Activated CD4-positive, alpha-beta memory T cell treated with anti-CD3 and anti-CD28 coated beads for 36 hours (primary cell): Measurements from ENCODE around the gene NGDN. TPM values are rescaled to one million over a fixed set of nuclear protein-coding genes. Genes with fewer than 3 reads are reported as not detected.
"Not testable (repeated sequence)": the region's sequence is repeated elsewhere in the genome, so short reads cannot be mapped to it uniquely, and the experiment has no call there.

Experiments used
- CTCF ChIA-PET: fragments of 350-600 bp; sonication (Branson Sonifier 250); formaldehyde crosslinking; loops from one replicate; lab custom pipeline; 2021; ENCODE audit warnings: antibody characterized with exemption, inconsistent platforms; lab: Charles Lee
- POLR2A ChIA-PET: fragments of 350-600 bp; sonication (Branson Sonifier 250); formaldehyde crosslinking; loops from one replicate; lab custom pipeline; 2021; ENCODE audit warnings: antibody characterized with exemption; lab: Charles Lee
- DNase-seq: peaks from one replicate; pipeline ENCODE4 v3.0.0-alpha.2; 2020
- H3K27ac Mint-ChIP-seq: one replicate; pipeline ENCODE4 v1.8.0; 2021; ENCODE audit warnings: mixed read lengths
- H3K27me3 Mint-ChIP-seq: one replicate; pipeline ENCODE4 v1.8.0; 2021; ENCODE audit warnings: mixed read lengths
- H3K36me3 Mint-ChIP-seq: one replicate; pipeline ENCODE4 v1.8.0; 2021; ENCODE audit warnings: mixed read lengths
- H3K4me1 Mint-ChIP-seq: one replicate; pipeline ENCODE4 v1.8.0; 2021; ENCODE audit warnings: low read depth, mixed read lengths
- H3K4me3 Mint-ChIP-seq: one replicate; pipeline ENCODE4 v1.8.0; 2021; ENCODE audit warnings: mild to moderate bottlenecking, mixed read lengths
- H3K9me3 Mint-ChIP-seq: one replicate; pipeline ENCODE4 v1.8.0; 2021; ENCODE audit warnings: mixed read lengths
- intact Hi-C: fragments of 100-400 bp; cut with micrococcal nuclease; formaldehyde crosslinking; loops from one replicate; pipeline ENCODE4 v1.15.1; 2023
- total RNA-seq, 2 experiments: library from RNA; stranded (reverse); gene quantifications; one replicate each; pipeline ENCODE4 v1.2.3, GENCODE V29; 2021

Gene NGDN, protein sequence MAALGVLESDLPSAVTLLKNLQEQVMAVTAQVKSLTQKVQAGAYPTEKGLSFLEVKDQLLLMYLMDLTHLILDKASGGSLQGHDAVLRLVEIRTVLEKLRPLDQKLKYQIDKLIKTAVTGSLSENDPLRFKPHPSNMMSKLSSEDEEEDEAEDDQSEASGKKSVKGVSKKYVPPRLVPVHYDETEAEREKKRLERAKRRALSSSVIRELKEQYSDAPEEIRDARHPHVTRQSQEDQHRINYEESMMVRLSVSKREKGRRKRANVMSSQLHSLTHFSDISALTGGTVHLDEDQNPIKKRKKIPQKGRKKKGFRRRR
- 10 to 100 TPM; 42.1 to 44.1 TPM for total RNA-seq

GRCh38 chr14:23469127-23469905 is at the start of gene NGDN:
Gene NGDN, plus strand, starts transcription at chr14:23469703. Its CDS starts 13 bp downstream, at chr14:23469716.
- H3K36me3 Mint-ChIP-seq: peaks cover 14% of the 10 kb centered on the region
- intact Hi-C loops: loop anchor here (1.0 to 10.0 kb wide), 8 partner anchors 82 to 1995 kb away; partner anchors contain the start of genes HOMEZ, PABPN1, RAB2B and TOX4
- POLR2A ChIA-PET: no interaction called here
- H3K27ac Mint-ChIP-seq: no peak within 1 kb of the TSS
- no peaks in the 10 kb centered on the region for H3K9me3 Mint-ChIP-seq
- peak; percentile 95 for DNase-seq
- H3K4me1 Mint-ChIP-seq: peaks cover 6% of the 10 kb centered on the region
- no peaks in the 10 kb centered on the region for H3K27me3 Mint-ChIP-seq
- CTCF ChIA-PET: interaction anchor here (0.6 to 2.3 kb wide), 4 partner anchors 9 to 148 kb away, joined by 3 to 7 read pairs (median 3); partner anchors contain the start of gene PABPN1
- H3K4me3 Mint-ChIP-seq: no peak within 1 kb of the TSS

GRCh38 chr14:23421594-23421993 is 47.9 kb upstream of the NGDN start:
- peaks cover 3% of the 10 kb centered on the region for H3K27me3 Mint-ChIP-seq
- H3K4me3 Mint-ChIP-seq: no peak overlapping the region
- no peaks in the 10 kb centered on the region for H3K36me3 Mint-ChIP-seq
- no peak overlapping the region for H3K27ac Mint-ChIP-seq
- H3K9me3 Mint-ChIP-seq: no peaks in the 10 kb centered on the region
- peaks cover 10% of the 10 kb centered on the region for H3K4me1 Mint-ChIP-seq
- CTCF ChIA-PET: interaction anchor here (0.6 kb wide), 1 partner anchor 270 kb away, joined by 3 read pairs; no protein-coding TSS in a partner anchor
- intact Hi-C loops: no loop called here
- DNase-seq: peak; percentile 40
- POLR2A ChIA-PET: no interaction called here

- ChIA-PET POLR2A (no interaction called here), CTCF (interaction anchor here (1.2 to 1.6 kb wide), 2 partner anchors 9 to 43 kb away, joined by 3 to 4 read pairs; no protein-coding TSS in a partner anchor)
- Mint-ChIP-seq H3K27ac (no peak overlapping the region), H3K27me3 (no peaks in the 10 kb centered on the region), H3K4me3 (no peak overlapping the region), H3K36me3 (no peaks in the 10 kb centered on the region), H3K4me1 (peaks cover 10% of the 10 kb centered on the region), H3K9me3 (no peaks in the 10 kb centered on the region)
- intact Hi-C loops: no loop called here
- no peak for DNase-seq
Measured at GRCh38 chr14:23423657-23424056, 45.8 kb upstream of the NGDN start.

DNA sequence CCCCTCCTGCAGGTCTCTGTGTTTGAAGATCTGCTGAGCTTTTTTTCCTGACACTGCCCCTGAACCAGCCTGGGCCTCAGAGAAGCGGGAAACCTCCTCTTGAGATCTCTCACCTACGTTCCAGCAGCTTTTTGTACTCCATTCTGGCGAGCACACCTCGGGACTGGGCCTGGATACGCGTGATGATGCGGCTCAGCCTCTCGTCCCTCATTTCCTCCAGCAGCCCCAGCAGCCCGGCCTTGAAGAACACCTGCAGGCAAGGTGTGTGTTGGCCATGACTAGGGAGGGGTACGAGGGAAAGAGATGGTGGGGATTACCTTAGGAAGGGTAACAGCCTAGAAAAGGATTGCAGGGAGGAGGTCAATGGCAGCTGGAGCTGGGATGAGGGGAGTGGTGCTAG is 44.3 kb upstream of the NGDN start:
- Mint-ChIP-seq H3K4me1 (peaks cover 10% of the 10 kb centered on the region), H3K27ac (no peak overlapping the region), H3K9me3 (no peaks in the 10 kb centered on the region), H3K27me3 (no peaks in the 10 kb centered on the region), H3K36me3 (no peaks in the 10 kb centered on the region), H3K4me3 (no peak overlapping the region)
- DNase-seq: no peak
- intact Hi-C loops: no loop called here
- CTCF ChIA-PET: no interaction called here
- POLR2A ChIA-PET: no interaction called here

DNA sequence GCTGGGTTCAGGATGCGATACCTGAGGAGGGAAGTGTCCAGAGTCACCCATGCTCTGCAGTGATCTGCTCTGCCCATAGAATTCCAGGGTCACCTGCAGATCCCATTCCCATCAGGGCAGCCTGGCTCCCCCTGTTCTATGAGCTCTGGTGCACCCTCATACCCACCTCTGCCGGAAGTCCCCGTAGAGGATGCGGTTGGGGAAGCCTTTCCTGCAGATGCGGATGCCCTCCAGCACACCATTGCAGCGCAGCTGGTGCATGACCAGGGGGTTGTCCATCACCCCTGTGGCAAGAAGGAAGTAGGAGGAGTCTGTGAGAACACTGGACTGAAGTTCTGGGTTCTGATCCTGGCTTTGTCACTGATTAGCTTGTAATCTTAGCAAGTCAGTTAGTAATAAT is 43.7 kb upstream of the NGDN start:
- H3K36me3 Mint-ChIP-seq, intact Hi-C loops, DNase-seq, H3K27me3 Mint-ChIP-seq, H3K4me3 Mint-ChIP-seq, H3K9me3 Mint-ChIP-seq, H3K27ac Mint-ChIP-seq, POLR2A ChIA-PET: not testable (repeated sequence)
- peaks cover 10% of the 10 kb centered on the region for H3K4me1 Mint-ChIP-seq
- CTCF ChIA-PET: interaction anchor here (0.8 kb wide), 1 partner anchor 45 kb away, joined by 3 read pairs; no protein-coding TSS in a partner anchor

DNA sequence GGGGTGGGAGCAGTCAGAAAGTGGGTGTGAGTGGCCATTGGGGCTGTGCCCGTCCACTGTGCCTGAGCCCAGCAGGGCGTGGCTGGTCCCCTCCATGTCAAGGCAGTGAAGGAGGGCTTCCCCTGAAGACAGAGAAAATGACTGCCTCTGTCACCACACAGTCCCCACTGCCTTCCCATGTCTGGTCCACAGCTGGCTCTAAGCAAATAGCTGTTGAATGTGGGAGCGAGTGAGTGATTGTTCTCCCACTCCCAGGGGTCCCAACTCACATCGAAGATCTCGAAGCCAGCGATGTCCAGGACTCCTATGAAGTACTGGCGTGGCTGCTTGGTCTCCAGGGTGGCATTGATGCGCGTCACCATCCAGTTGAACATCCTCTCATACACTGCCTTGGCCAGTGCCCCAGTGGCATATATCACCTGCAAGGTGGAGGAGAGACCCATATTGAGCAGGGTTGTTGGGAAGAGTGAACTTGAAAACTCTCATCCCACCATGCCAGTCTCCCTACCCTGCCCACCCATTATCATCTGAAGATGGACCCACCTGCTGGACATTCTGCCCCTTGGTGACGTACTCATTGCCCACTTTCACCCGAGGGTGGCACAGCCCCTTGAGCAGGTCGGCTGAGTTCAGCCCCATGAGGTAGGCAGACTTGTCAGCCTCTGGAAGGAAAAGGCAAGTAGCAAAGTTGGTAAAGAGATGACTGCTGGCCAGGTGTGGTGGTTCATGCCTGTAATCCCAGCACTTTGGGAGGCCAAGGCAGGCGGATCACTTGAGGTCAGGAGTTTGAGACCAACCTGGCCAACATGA is 40.6 kb upstream of the NGDN start:
- DNase-seq: no peak
- Mint-ChIP-seq H3K27ac (no peak overlapping the region), H3K36me3 (no peaks in the 10 kb centered on the region), H3K27me3 (no peaks in the 10 kb centered on the region), H3K4me1 (no peaks in the 10 kb centered on the region), H3K4me3 (no peak overlapping the region), H3K9me3 (no peaks in the 10 kb centered on the region)
- ChIA-PET CTCF (interaction anchor here (0.6 kb wide), 1 partner anchor 44 kb away, joined by 3 read pairs; no protein-coding TSS in a partner anchor), POLR2A (no interaction called here)
- intact Hi-C loops: no loop called here

DNA sequence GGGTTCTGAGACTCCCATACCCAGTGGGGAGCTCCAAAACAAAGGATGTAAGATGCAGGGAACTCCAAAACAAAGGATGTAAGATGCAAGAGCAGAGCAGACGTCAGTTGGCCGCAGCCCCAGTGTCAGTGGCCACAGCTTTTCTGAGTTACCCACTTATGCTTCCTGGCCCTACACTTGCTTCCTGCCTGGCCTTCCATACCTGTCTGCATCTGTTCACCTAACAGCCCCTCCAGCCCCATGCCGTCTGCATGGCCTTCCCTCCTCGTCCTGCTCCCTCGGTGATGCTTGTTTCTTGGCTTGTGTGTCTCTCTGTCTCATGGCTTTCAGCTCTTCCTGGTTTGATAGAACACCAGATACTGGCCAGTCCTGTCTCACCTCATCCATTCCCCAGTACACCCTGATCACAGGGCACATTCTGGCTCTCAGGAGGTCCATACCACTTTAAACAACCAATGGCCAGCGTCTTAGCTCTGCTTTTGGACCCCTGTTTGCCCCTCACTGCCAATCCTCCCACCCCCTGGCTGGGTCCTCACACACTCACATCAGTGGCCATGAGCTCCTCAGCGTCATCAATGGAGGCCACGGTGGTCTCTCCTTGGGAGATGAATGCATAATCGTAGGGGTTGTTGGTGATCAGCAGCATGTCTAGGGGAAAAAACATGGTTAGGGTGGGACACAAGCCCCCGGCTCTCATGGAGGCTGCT is 39.3 kb upstream of the NGDN start:
- Mint-ChIP-seq H3K4me3 (no peak overlapping the region), H3K27ac (no peak overlapping the region), H3K36me3 (no peaks in the 10 kb centered on the region), H3K27me3 (no peaks in the 10 kb centered on the region), H3K9me3 (no peaks in the 10 kb centered on the region), H3K4me1 (no peaks in the 10 kb centered on the region)
- CTCF ChIA-PET: no interaction called here
- intact Hi-C loops: no loop called here
- POLR2A ChIA-PET: no interaction called here
- DNase-seq: no peak

DNA sequence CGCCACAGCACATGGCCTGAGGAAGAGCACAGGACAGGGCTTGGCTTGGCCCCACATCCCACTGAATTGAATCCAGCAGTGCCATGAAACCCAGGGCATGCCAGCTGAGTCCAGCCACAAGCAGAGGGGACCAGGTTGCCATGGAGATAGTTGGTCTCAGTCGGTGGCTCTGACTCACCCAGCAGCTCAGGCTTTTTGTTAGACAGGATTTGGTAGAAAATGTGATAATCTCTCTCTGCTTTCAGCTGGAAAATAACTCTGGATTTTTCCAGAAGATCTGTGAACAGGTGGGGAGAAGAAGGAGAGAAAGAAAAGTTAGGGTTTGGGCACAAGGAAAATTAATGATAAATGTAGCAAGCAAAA is 38.8 kb upstream of the NGDN start:
- Mint-ChIP-seq H3K36me3 (no peaks in the 10 kb centered on the region), H3K4me3 (no peak overlapping the region), H3K9me3 (no peaks in the 10 kb centered on the region), H3K27me3 (no peaks in the 10 kb centered on the region), H3K4me1 (no peaks in the 10 kb centered on the region), H3K27ac (no peak overlapping the region)
- CTCF ChIA-PET: no interaction called here
- POLR2A ChIA-PET: no interaction called here
- DNase-seq: no peak
- intact Hi-C loops: no loop called here

- ChIA-PET POLR2A (no interaction called here), CTCF (no interaction called here)
- H3K9me3 Mint-ChIP-seq: no peaks in the 10 kb centered on the region
Measured at GRCh38 chr14:23431486-23431885, 38.0 kb upstream of the NGDN start.

GRCh38 chr14:23432102-23432925 is 37.2 kb upstream of the NGDN start:
- no peak overlapping the region for H3K4me3 Mint-ChIP-seq
- no peaks in the 10 kb centered on the region for H3K9me3 Mint-ChIP-seq
- ChIA-PET POLR2A (no interaction called here), CTCF (no interaction called here)
- intact Hi-C loops: no loop called here
- no peak for DNase-seq
- H3K36me3 Mint-ChIP-seq: no peaks in the 10 kb centered on the region
- no peaks in the 10 kb centered on the region for H3K27me3 Mint-ChIP-seq
- no peak overlapping the region for H3K27ac Mint-ChIP-seq
- H3K4me1 Mint-ChIP-seq: no peaks in the 10 kb centered on the region

More at GRCh38 chr14:23431486-23431885, 38.0 kb upstream of the NGDN start:
- H3K4me3 Mint-ChIP-seq: no peak overlapping the region
- no peak for DNase-seq
- no peaks in the 10 kb centered on the region for H3K4me1 Mint-ChIP-seq
- intact Hi-C loops: no loop called here
- H3K27me3 Mint-ChIP-seq: no peaks in the 10 kb centered on the region
- no peak overlapping the region for H3K27ac Mint-ChIP-seq
- H3K36me3 Mint-ChIP-seq: no peaks in the 10 kb centered on the region

- ChIA-PET CTCF (no interaction called here), POLR2A (no interaction called here)
- Mint-ChIP-seq H3K27me3 (no peaks in the 10 kb centered on the region), H3K4me3 (no peak overlapping the region), H3K36me3 (no peaks in the 10 kb centered on the region), H3K27ac (no peak overlapping the region), H3K4me1 (no peaks in the 10 kb centered on the region), H3K9me3 (no peaks in the 10 kb centered on the region)
- DNase-seq: no peak
- intact Hi-C loops: no loop called here
Measured at GRCh38 chr14:23432946-23433345, 36.6 kb upstream of the NGDN start.
